ENCODE results near the gene PER1. TPM values are rescaled to one million over a fixed set of nuclear protein-coding genes. Genes with fewer than 3 reads are reported as not detected.

Gene PER1
- total RNA-seq = 21.9 and 26.4 TPM in 2 replicates

- DNase-seq (ENCODE audit: low read depth) (peak; percentile 92), FAIRE-seq (peak; percentile 18)
- peak within 1 kb of the TSS; percentile 83 for H3K4me3 ChIP-seq (ENCODE audit: low read depth, low read length)
Measured at GRCh38 chr17:8152112-8152775, at the start of gene PER1. PER1 (minus strand) TSS chr17:8152404; CDS start chr17:8150706, 1,698 bp downstream.

GRCh38 chr17:8192070-8192815, 40.0 kb upstream of the PER1 start:
- DNase-seq (ENCODE audit: low read depth) (peak; percentile 92), FAIRE-seq (peak; percentile 36)
- Histone ChIP-seq H3K4me3 (ENCODE audit: low read depth, low read length) (peak overlapping the region; percentile 26), H3K36me3 (ENCODE audit: control insufficient read depth, insufficient read depth, low read length) (no peaks in the 10 kb centered on the region), H3K27me3 (ENCODE audit: control insufficient read depth, insufficient read depth, low read length) (no peaks in the 10 kb centered on the region)
- TF ChIP-seq CTCF (IDR thresholded peaks at IDR 0.05; ENCODE audit: insufficient read depth, low read length, severe bottlenecking) = no peak

More at GRCh38 chr17:8152112-8152775, at the start of gene PER1:
- H3K27me3 ChIP-seq (ENCODE audit: control insufficient read depth, insufficient read depth, low read length) = no peaks in the 10 kb centered on the region
- peaks cover 49% of the 10 kb centered on the region for H3K36me3 ChIP-seq (ENCODE audit: control insufficient read depth, insufficient read depth, low read length)
- TF ChIP-seq CTCF (IDR thresholded peaks at IDR 0.05; ENCODE audit: insufficient read depth, low read length, severe bottlenecking) = no peak

- TF ChIP-seq CTCF (IDR thresholded peaks at IDR 0.05; ENCODE audit: insufficient read depth, low read length, severe bottlenecking) = no peak
- FAIRE-seq (no peak), DNase-seq (ENCODE audit: low read depth) (no peak)
- Histone ChIP-seq H3K27me3 (ENCODE audit: control insufficient read depth, insufficient read depth, low read length) (no peaks in the 10 kb centered on the region), H3K36me3 (ENCODE audit: control insufficient read depth, insufficient read depth, low read length) (no peaks in the 10 kb centered on the region), H3K4me3 (ENCODE audit: low read depth, low read length) (no peak overlapping the region)
Measured at GRCh38 chr17:8190506-8190905, 38.3 kb upstream of the PER1 start.

- H3K36me3 ChIP-seq (ENCODE audit: control insufficient read depth, insufficient read depth, low read length) = no peaks in the 10 kb centered on the region
- DNase-seq (ENCODE audit: low read depth) (peak; percentile 95), FAIRE-seq (peak; percentile 43)
- TF ChIP-seq CTCF (IDR thresholded peaks at IDR 0.05; ENCODE audit: insufficient read depth, low read length, severe bottlenecking) = peak; percentile 8
- H3K27me3 ChIP-seq (ENCODE audit: control insufficient read depth, insufficient read depth, low read length) = no peaks in the 10 kb centered on the region
- H3K4me3 ChIP-seq (ENCODE audit: low read depth, low read length) = peak within 1 kb of the TSS; percentile 71
Measured at GRCh38 chr17:8189711-8190477, 37.7 kb upstream of the PER1 start, which contains the start of gene BORCS6. BORCS6 (minus strand) TSS chr17:8190180; CDS start chr17:8190140, 40 bp downstream.

GRCh38 chr17:8189041-8189710, 37.0 kb upstream of the PER1 start:
- TF ChIP-seq CTCF (IDR thresholded peaks at IDR 0.05; ENCODE audit: insufficient read depth, low read length, severe bottlenecking) = no peak
- no peak for DNase-seq (ENCODE audit: low read depth)

More at GRCh38 chr17:8189041-8189710, 37.0 kb upstream of the PER1 start:
- Histone ChIP-seq H3K27me3 (ENCODE audit: control insufficient read depth, insufficient read depth, low read length) (no peaks in the 10 kb centered on the region), H3K4me3 (ENCODE audit: low read depth, low read length) (peak overlapping the region; percentile 71), H3K36me3 (ENCODE audit: control insufficient read depth, insufficient read depth, low read length) (no peaks in the 10 kb centered on the region)
- FAIRE-seq = no peak
